ENCODE measurements around the gene MRTFA. TPM values are rescaled to one million over a fixed set of nuclear protein-coding genes. Genes with fewer than 3 reads are reported as not detected.

Gene MRTFA
- total and polyA plus RNA-seq, 9 of the 15 experiments (the other 6 are each of a cell fraction or from before 2014, with no cell fraction given), result 0.84 to 21.1 (median 3.7) TPM

DNA sequence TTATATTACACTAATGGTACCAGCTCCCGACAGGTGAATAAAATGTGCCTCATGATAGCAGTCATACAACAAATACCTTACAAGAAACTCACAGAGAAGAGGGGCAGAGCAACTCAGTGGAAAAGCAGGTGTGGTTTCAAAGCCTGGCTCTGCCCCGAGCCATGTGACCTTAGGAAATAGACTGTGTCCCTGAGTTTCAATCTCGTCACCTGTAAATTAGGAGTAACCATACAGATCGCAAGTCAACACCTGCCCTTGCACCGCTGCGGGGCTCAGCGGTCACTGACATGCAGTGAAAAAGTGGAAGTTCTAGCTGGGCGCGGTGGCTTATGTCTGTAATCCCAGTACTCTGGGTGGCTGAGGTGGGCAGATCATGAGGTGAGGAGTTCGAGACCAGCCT, 11.9 kb upstream of the MRTFA start:
- Histone ChIP-seq H3K9me3 (replicated peaks; ENCODE audit: control insufficient read depth, insufficient read depth, low read depth, low read length) (no peaks in the 10 kb centered on the region), H3K27ac (ENCODE audit: extremely low read depth, low read depth, low read length) (no peak overlapping the region), H3K4me2 (ENCODE audit: insufficient read depth, low read length) (no peak overlapping the region), H3K9me1 (ENCODE audit: control insufficient read depth, insufficient read depth, low read length) (no peaks in the 10 kb centered on the region), H4K20me1 (replicated peaks; ENCODE audit: control insufficient read depth, insufficient read depth, low read length) (no peaks in the 10 kb centered on the region), H3K9ac (ENCODE audit: insufficient read depth in 1 of 2, low read depth in 2 of 2, low read length in 2 of 2) (no peak overlapping the region), H3K4me1 (replicated peaks in 1 of 2; ENCODE audit: control insufficient read depth in 2 of 2, insufficient read depth in 2 of 2, low read length in 2 of 2) (peaks cover 10 to 23% of the 10 kb centered on the region in 2 experiments; a peak in 4 of 5 replicates), H3K4me3 (no peak overlapping the region), H3K36me3 (ENCODE audit: control insufficient read depth, insufficient read depth, low read length) (no peaks in the 10 kb centered on the region), H3K27me3 (ENCODE audit: control insufficient read depth in 2 of 2, insufficient read depth in 2 of 2, low read length in 2 of 2) (no peaks in the 10 kb centered on the region), H2AFZ (ENCODE audit: low read depth, low read length) (no peak overlapping the region), H3K79me2 (ENCODE audit: control insufficient read depth, insufficient read depth, low read length) (peaks cover 8% of the 10 kb centered on the region; the same call in 2 of the 3 replicates)
- ATAC-seq, result no peak
- BruUV-seq (replicated peaks), result no TSS peak
- DNase-seq (ENCODE audit: extremely low read depth in 1 of 4, low spot score in 3 of 4), result no peak
- CTCF ChIA-PET (ENCODE audit: low intra/inter-chr PET ratio), result no interaction called here
- in situ Hi-C loops (cut with MboI), result loop anchor here (10.0 kb wide), 2 partner anchors 94 to 214 kb away; no protein-coding TSS in a partner anchor
- WGBS (ENCODE audit: insufficient coverage, low coverage, missing lambda C conversion rate), result 88% methylated on average over 10 of the region's 10 CpGs
- POLR2A ChIA-PET, result interaction anchor here (0.6 to 0.7 kb wide), 2 partner anchors 249 to 271 kb away, joined by 3 to 4 read pairs; no protein-coding TSS in a partner anchor
- no peak for FAIRE-seq
- intact Hi-C loops (cut with micrococcal nuclease), result loop anchor here (5.0 kb wide), 1 partner anchor 211 kb away; no protein-coding TSS in a partner anchor
- TF ChIP-seq ZNF696 (CRISPR knock-in tag; conservative IDR thresholded peaks at IDR 0.05) (no peak), ZBTB7A (IDR thresholded peaks at IDR 0.05; ENCODE audit: borderline replicate concordance, control insufficient read depth, low read depth, low read length) (no peak), USF2 (CRISPR knock-in tag; IDR thresholded peaks at IDR 0.05) (no peak), PREB (CRISPR knock-in tag; IDR thresholded peaks at IDR 0.05) (no peak), ZKSCAN1 (IDR thresholded peaks at IDR 0.05; ENCODE audit: low read depth, low read length) (no peak), POLR2H (tag; IDR thresholded peaks at IDR 0.05; ENCODE audit: low read depth) (no peak), ZNF561 (CRISPR knock-in tag; conservative IDR thresholded peaks at IDR 0.05) (no peak), SAFB2 (IDR thresholded peaks at IDR 0.05; ENCODE audit: borderline replicate concordance, low read depth, low read length, severe bottlenecking) (no peak), EP300 (IDR thresholded peaks at IDR 0.05; ENCODE audit: low read length) (no peak), ETV1 (tag; conservative IDR thresholded peaks at IDR 0.05; ENCODE audit: low read depth) (no peak), KLF1 (tag; IDR thresholded peaks at IDR 0.05) (no peak), FOXK1 (CRISPR knock-in tag; IDR thresholded peaks at IDR 0.05; ENCODE audit: borderline replicate concordance) (no peak), SRSF3 (IDR thresholded peaks at IDR 0.05; ENCODE audit: insufficient read depth, low read length) (no peak)
- TF ChIP-seq, protein P1, sequence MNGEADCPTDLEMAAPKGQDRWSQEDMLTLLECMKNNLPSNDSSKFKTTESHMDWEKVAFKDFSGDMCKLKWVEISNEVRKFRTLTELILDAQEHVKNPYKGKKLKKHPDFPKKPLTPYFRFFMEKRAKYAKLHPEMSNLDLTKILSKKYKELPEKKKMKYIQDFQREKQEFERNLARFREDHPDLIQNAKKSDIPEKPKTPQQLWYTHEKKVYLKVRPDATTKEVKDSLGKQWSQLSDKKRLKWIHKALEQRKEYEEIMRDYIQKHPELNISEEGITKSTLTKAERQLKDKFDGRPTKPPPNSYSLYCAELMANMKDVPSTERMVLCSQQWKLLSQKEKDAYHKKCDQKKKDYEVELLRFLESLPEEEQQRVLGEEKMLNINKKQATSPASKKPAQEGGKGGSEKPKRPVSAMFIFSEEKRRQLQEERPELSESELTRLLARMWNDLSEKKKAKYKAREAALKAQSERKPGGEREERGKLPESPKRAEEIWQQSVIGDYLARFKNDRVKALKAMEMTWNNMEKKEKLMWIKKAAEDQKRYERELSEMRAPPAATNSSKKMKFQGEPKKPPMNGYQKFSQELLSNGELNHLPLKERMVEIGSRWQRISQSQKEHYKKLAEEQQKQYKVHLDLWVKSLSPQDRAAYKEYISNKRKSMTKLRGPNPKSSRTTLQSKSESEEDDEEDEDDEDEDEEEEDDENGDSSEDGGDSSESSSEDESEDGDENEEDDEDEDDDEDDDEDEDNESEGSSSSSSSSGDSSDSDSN (IDR thresholded peaks at IDR 0.05; ENCODE audit: borderline replicate concordance in 1 of 2, low read depth in 2 of 2, low read length in 2 of 2), result no peak
- TF ChIP-seq, protein P2, sequence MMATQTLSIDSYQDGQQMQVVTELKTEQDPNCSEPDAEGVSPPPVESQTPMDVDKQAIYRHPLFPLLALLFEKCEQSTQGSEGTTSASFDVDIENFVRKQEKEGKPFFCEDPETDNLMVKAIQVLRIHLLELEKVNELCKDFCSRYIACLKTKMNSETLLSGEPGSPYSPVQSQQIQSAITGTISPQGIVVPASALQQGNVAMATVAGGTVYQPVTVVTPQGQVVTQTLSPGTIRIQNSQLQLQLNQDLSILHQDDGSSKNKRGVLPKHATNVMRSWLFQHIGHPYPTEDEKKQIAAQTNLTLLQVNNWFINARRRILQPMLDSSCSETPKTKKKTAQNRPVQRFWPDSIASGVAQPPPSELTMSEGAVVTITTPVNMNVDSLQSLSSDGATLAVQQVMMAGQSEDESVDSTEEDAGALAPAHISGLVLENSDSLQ (IDR thresholded peaks at IDR 0.05), result no peak
- TF ChIP-seq, protein P3, sequence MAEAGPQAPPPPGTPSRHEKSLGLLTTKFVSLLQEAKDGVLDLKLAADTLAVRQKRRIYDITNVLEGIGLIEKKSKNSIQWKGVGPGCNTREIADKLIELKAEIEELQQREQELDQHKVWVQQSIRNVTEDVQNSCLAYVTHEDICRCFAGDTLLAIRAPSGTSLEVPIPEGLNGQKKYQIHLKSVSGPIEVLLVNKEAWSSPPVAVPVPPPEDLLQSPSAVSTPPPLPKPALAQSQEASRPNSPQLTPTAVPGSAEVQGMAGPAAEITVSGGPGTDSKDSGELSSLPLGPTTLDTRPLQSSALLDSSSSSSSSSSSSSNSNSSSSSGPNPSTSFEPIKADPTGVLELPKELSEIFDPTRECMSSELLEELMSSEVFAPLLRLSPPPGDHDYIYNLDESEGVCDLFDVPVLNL (CRISPR knock-in tag; IDR thresholded peaks at IDR 0.05; ENCODE audit: low read depth), result no peak
